Gastroesophageal sphincter (tissue), 4 donors: ENCODE results near the gene AFG1L. TPM values are rescaled to one million over a fixed set of nuclear protein-coding genes. Genes with fewer than 3 reads are reported as not detected.
"Not testable (repeated sequence)": the region's sequence is repeated elsewhere in the genome, so short reads cannot be mapped to it uniquely, and the experiment has no call there.

Experiments
- ATAC-seq: fragments of 150-250 bp; one replicate; pipeline ENCODE4 v1.9.1; 2016; ENCODE audit warnings: mild to moderate bottlenecking, moderate library complexity
- H3K27ac ChIP-seq, 4 donors: fragments of 200-600 bp; sonication (generic) in 3 of 4; 1 replicate in 3 of 4; 2 replicates in 1 of 4; pipeline ENCODE4 v1.5.1; 2016 to 2019
- H3K27me3 ChIP-seq: fragments of 200-600 bp; sonication (generic); one replicate; pipeline ENCODE4 v1.5.1; 2019
- H3K36me3 ChIP-seq, 2 donors: fragments of 200-600 bp; sonication (generic); one replicate each; pipeline ENCODE4 v1.5.1; 2019; ENCODE audit warnings: control low read depth in 1 of 2
- H3K4me1 ChIP-seq, 3 donors: fragments of 200-600 bp; sonication (generic); 1 replicate in 2 of 3; 2 replicates in 1 of 3; pipeline ENCODE4 v1.5.1; 2016 to 2019; ENCODE audit warnings: control low read depth in 2 of 3
- H3K4me3 ChIP-seq, 2 donors: fragments of 200-600 bp; sonication (generic); one replicate each; pipeline ENCODE4 v1.5.1; 2019; ENCODE audit warnings: mild to moderate bottlenecking in 1 of 2, moderate library complexity in 1 of 2
- H3K9me3 ChIP-seq, 3 donors: fragments of 200-600 bp; sonication (generic); one replicate each; pipeline ENCODE4 v1.5.1; 2017 to 2019; ENCODE audit warnings: control low read depth in 2 of 3
- CTCF ChIP-seq, 4 experiments: fragments of 200-600 bp in 2 of 4; fragments of 450-650 bp in 2 of 4; sonication (generic) in 1 of 4; IDR thresholded peaks; one replicate each; pipeline ENCODE4 v1.5.1; 2017 to 2019; ENCODE audit warnings: antibody characterized with exemption in 4 of 4, mild to moderate bottlenecking in 2 of 4, moderate library complexity in 2 of 4
- EP300 ChIP-seq: sonication (generic); formaldehyde crosslinking; IDR thresholded peaks from one replicate; pipeline ENCODE4 v1.6.1; 2017; ENCODE audit warnings: antibody characterized with exemption, mild to moderate bottlenecking
- POLR2A ChIP-seq, 2 donors: fragments of 450-650 bp; IDR thresholded peaks; one replicate each; pipeline ENCODE4 v1.6.1; 2017; ENCODE audit warnings: antibody characterized with exemption in 2 of 2, mild to moderate bottlenecking in 2 of 2, moderate library complexity in 1 of 2
- POLR2AphosphoS5 ChIP-seq: sonication (generic); formaldehyde crosslinking; IDR thresholded peaks from one replicate; pipeline ENCODE4 v1.6.1; 2017; ENCODE audit warnings: antibody characterized with exemption
- WGBS, 2 donors: methylation state at CpG; one replicate each; pipeline ENCODE4 v1.1.5; 2018; ENCODE audit warnings: low coverage in 1 of 2; 5-methylcytosine and 5-hydroxymethylcytosine counted together
- total RNA-seq, 4 donors: library from RNA; depleted of rRNA; stranded (reverse); fragments of >200 nt; gene quantifications; one replicate each; pipeline ENCODE4 v1.1.0, GENCODE V29; 2016

The AFG1L gene
- total RNA-seq, 4 donors from 2014 or later: 1.6 to 7.6 (median 5.7) TPM

- WGBS, 2 donors: 1% methylated on average over 16 of the region's 64 CpGs; no CpG with 5 or more reads in 1 of the 2 donors
- Histone ChIP-seq H3K4me3 (peak overlapping the region; percentile 54 to 80), H3K27me3 (no peaks in the 10 kb centered on the region), H3K27ac (peak overlapping the region; percentile 98 to 100 (median 100)), H3K9me3 (no peaks in the 10 kb centered on the region), H3K4me1 (peaks cover 5 to 42% (median 23%) of the 10 kb centered on the region in 3 donors), H3K36me3 (peaks cover 0 to 5% of the 10 kb centered on the region in 2 donors)
- peak; percentile 3 for TF ChIP-seq POLR2AphosphoS5
- TF ChIP-seq EP300: no peak
- ATAC-seq: peak; percentile 1
Observed at GRCh38 chr6:108559884-108560462, 265.1 kb downstream of the AFG1L start.

- no peaks in the 10 kb centered on the region for H3K27me3 ChIP-seq
- ATAC-seq: peak; percentile 54
- H3K4me1 ChIP-seq: peaks cover 8 to 42% (median 16%) of the 10 kb centered on the region in 3 donors
- peaks cover 0 to 5% of the 10 kb centered on the region in 2 donors for H3K36me3 ChIP-seq
- H3K9me3 ChIP-seq: no peaks in the 10 kb centered on the region
- H3K4me3 ChIP-seq: peak within 1 kb of the TSS; percentile 54 to 80
- H3K27ac ChIP-seq: peak within 1 kb of the TSS; percentile 98 to 100 (median 100)
- 0% methylated on average over 4 of the region's 110 CpGs; no CpG with 5 or more reads in 1 of the 2 donors for WGBS, 2 donors
- TF ChIP-seq POLR2A (IDR thresholded peaks at IDR 0.05) (peak; percentile 95 to 98), CTCF (IDR thresholded peaks at IDR 0.05) (peak in 2 of 4 experiments; percentile 5 to 28), POLR2AphosphoS5 (peak; percentile 98), EP300 (no peak)
Observed at GRCh38 chr6:108560463-108561308, 265.8 kb downstream of the AFG1L start, which contains the start of gene FOXO3. TSS of gene FOXO3 (plus strand) at chr6:108560917. CDS start at chr6:108561209, 292 bp downstream.

- not testable (repeated sequence) for H3K27me3 ChIP-seq, ATAC-seq, H3K9me3 ChIP-seq, H3K36me3 ChIP-seq
- Histone ChIP-seq H3K27ac (peak overlapping the region; percentile 98 to 100 (median 100)), H3K4me3 (peak overlapping the region; percentile 54 to 80), H3K4me1 (peaks cover 6 to 40% (median 11%) of the 10 kb centered on the region in 3 donors)
- no CpG with 5 or more reads among the region's 40 CpGs for WGBS, 2 donors
Observed at GRCh38 chr6:108561309-108561647, 266.4 kb downstream of the AFG1L start.

DNA sequence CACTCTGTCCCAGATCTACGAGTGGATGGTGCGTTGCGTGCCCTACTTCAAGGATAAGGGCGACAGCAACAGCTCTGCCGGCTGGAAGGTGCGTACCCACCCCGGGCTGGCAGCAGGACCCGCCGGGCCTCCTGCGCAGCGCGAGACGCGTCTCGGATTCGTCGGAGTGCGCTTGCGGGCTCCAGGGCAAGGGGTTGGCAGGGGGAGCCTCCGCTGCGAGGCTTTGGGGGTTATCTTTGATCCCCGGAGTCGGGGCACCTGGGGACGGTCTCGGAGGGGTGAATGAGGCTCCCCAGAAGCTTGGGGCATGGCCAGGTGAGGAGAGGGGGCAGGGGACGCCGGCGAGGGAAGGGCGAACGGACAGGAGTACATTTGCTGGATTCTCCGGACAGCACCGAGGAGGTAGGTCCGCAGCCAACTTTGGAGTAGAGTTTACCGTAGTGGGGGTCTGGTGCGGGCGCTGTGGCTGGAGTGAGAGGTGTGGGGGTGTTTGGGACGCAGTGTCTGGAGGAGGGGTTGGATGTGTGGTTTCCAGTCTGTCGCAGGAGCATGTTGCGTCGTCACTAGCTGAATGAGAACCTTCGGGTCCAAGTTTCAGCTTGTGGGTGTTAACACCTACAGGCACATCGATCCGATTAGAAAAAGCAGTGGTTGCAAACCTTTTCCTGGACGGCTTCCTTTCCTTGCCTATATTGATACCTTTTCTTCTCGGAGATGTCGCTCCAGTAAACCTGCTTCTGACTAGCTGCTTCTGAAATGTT lies 267.1 kb downstream of the AFG1L start:
- ATAC-seq: no peak
- H3K36me3 ChIP-seq: peaks cover 0 to 8% of the 10 kb centered on the region in 2 donors
- peak overlapping the region; percentile 54 to 80 for H3K4me3 ChIP-seq
- no peaks in the 10 kb centered on the region for H3K9me3 ChIP-seq
- H3K27ac ChIP-seq: peak overlapping the region; percentile 98 to 100 (median 100)
- TF ChIP-seq POLR2A (IDR thresholded peaks at IDR 0.05): peak in 1 of 2 donors; percentile 18
- TF ChIP-seq CTCF (IDR thresholded peaks at IDR 0.05): no peak
- peak; percentile 3 for TF ChIP-seq POLR2AphosphoS5
- WGBS, 2 donors: 0 to 2% methylated on average over 7 to 30 of the region's 46 CpGs
- H3K4me1 ChIP-seq: peaks cover 10 to 40% (median 11%) of the 10 kb centered on the region in 3 donors
- H3K27me3 ChIP-seq: no peaks in the 10 kb centered on the region

DNA sequence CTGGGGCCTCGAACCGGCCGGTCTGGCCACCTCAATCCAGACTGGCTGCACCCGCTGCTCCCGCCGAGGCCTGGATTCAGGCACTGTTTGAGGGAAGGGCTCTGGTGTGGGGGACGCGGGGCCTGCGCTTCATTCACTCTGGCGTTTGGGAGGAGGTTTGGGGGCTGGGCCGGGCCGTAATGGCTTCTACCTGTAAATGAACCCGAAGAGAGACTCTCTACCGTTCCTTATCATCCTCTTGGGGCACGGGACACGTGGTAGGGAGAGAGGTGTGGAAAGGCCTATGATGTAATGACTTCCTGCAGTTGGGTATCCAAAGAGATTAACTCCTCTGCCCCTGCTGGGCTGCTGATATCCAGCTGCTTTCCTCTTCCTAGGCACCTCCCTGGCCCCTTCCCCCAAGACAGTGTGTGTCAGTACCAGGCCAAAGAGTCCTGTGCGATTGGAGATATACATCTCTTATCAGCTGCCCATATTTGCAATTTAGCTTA lies 267.7 kb downstream of the AFG1L start:
- WGBS, 2 donors: 17 to 29% methylated on average over 1 of the region's 17 CpGs
- peak overlapping the region; percentile 54 to 80 for H3K4me3 ChIP-seq
- ATAC-seq: no peak

More for the DNA sequence above, 267.7 kb downstream of the AFG1L start:
- TF ChIP-seq POLR2AphosphoS5 (peak; percentile 85), CTCF (IDR thresholded peaks at IDR 0.05) (peak in 2 of 4 experiments; percentile 15 to 21), EP300 (no peak), POLR2A (IDR thresholded peaks at IDR 0.05) (peak; percentile 30 to 53)
- Histone ChIP-seq H3K27me3 (no peaks in the 10 kb centered on the region), H3K9me3 (no peaks in the 10 kb centered on the region), H3K36me3 (peaks cover 0 to 14% of the 10 kb centered on the region in 2 donors), H3K4me1 (peaks cover 13 to 40% (median 16%) of the 10 kb centered on the region in 3 donors), H3K27ac (peak overlapping the region; percentile 98 to 100 (median 100))
